GM20431 (cell line): Measurements from ENCODE around the gene CANX.
"Not testable (repeated sequence)": the region's sequence is repeated elsewhere in the genome, so short reads cannot be mapped to it uniquely, and the experiment has no call there.

ENCODE experiments used
- in situ Hi-C: fragments of 300-500 bp; cut with MseI, MboI; formaldehyde crosslinking; loops from one replicate; pipeline ENCODE4 v1.15.0; 2020; ENCODE audit warnings: low sequenced_read_pairs; ENCODE audit not compliant: unreplicated experiment

Gene CANX

GRCh38 chr5:179697993-179698934 is 503 bp upstream of the CANX start:
- in situ Hi-C loops = no loop called here

- in situ Hi-C loops = no loop called here
Observed at GRCh38 chr5:179699616-179700237, 960 bp downstream of the CANX start.

GRCh38 chr5:179700401-179700918 is 1.7 kb downstream of the CANX start:
- in situ Hi-C loops = no loop called here

- in situ Hi-C loops = no loop called here
Observed at GRCh38 chr5:179716286-179716685, 17.5 kb downstream of the CANX start.

DNA sequence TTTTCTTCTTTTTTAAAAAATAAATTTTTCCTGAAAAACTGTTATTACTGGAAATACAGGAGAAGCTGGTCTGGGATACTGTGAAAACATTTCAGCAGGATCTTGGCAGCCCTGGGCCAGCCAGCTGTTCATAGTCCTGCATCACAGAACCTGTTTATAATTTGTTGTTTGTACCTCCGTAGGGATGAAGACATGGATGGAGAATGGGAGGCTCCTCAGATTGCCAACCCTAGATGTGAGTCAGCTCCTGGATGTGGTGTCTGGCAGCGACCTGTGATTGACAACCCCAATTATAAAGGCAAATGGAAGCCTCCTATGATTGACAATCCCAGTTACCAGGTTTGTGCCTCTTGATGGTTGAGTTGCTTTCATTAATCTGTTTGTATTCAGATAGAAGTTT is 21.5 kb downstream of the CANX start:
- in situ Hi-C loops = no loop called here

DNA sequence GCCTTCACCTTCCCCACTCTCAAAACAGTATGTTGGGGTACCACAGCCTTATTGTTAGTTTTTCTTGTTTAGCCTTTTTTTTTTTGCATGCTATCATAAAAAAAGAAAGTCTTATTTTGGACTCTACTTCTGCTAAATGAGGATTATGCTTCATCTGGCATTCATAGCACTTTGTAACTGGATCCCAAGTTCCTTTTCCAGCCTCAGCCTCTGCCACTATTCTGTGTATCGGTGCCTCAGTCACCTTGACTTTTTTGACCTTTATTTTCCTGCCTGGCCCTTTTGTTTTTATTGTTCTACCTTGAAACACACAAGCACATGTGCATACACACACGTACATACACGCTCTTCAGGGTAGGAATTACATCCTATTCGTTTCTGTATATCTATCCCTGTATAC is 25.4 kb downstream of the CANX start:
- in situ Hi-C loops = no loop called here

DNA sequence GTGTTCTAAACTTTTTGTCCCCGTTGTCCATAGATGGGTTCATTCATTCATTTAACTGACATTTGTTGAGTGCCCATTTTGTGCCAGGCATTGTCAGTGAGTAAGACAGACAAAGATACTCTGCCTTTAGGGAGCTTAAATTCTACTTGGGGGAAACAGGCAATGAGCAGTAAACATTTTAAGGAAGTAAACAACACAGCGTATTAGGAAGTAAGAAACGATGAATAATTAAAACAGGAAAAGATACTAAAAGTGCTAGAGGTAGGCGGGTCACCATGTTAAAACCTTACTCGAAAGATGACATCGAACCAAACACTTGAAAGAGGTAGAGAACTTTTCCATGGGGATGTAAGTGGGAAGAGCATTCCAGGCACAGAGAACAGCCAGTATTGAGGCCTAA is 28.3 kb downstream of the CANX start:
- in situ Hi-C loops = no loop called here

DNA sequence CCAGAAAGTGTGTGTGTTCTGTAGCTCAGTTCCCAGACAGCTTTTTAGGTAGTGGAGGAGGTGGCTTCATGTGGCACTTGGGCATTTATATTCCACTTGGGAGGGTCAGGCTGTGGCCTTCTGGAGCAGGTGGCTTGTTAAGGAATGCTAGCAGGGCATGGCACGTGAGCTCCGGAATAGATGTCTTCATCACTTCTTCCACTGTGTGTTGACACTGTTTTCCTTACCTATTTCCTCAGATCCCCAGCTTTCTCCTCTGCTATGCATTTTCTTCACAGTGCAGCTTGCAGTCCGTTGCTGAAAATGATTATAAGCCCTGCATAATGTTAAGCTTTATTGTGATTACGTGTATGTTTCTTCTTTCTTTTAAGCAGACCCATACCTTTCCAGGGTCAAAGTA is 30.5 kb downstream of the CANX start:
- in situ Hi-C loops = no loop called here

DNA sequence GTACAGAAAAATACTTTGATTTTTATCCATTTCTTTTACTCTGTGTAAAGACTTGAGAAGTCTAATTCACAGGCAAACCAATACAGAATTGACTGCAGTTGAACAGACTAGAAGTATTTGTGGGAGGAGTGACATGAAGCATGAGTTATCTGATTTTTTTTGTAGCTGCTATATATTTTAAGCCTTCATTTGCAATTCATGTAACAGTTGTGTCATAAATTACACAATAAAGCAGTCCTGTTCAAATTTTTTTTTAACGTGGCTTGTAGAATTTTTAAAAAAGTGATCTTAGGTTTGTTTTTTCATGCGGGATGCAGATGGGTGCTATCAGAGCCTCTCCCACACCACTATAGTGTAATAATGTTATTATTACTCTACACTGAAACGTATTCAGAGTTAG is 31.0 kb downstream of the CANX start:
- in situ Hi-C loops = no loop called here

DNA sequence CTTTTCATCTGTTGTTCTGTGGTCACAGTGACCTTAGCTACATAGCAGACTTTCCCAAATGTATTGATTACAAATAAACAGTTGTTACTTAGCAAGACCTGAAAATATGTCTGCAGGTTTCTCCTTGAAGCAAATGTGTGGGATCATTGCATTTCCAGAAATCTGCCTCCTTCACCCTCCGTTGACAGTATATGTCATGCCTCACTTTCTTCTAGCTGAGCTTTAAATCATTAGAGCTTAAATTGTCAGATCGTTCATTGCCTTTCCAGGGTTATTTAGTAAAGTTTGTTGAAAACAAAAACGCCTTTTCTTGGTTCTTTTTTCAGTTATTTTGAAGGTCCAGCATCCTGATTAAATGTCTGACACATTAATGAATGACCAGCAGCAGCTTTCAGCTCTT is 31.6 kb downstream of the CANX start:
- in situ Hi-C loops = no loop called here

DNA sequence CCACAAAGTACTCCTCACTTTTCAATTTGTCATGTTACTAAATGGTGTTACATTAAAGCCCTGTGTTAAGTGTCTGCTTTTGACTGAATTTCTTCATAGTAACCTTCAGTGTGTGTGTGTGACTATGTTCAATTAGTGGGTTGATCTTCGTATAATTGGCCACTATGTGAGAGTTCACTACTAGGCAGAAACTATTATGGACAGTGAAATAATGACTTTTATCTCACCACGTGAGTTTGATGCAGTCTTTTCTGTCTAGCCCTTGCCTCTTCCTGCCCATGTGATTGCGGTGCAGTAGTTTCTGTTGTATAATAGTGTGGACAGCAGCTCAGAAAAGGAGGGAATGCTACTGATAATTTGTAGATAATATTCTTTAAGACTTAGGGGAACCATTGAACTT is 32.1 kb downstream of the CANX start:
- in situ Hi-C loops = no loop called here

DNA sequence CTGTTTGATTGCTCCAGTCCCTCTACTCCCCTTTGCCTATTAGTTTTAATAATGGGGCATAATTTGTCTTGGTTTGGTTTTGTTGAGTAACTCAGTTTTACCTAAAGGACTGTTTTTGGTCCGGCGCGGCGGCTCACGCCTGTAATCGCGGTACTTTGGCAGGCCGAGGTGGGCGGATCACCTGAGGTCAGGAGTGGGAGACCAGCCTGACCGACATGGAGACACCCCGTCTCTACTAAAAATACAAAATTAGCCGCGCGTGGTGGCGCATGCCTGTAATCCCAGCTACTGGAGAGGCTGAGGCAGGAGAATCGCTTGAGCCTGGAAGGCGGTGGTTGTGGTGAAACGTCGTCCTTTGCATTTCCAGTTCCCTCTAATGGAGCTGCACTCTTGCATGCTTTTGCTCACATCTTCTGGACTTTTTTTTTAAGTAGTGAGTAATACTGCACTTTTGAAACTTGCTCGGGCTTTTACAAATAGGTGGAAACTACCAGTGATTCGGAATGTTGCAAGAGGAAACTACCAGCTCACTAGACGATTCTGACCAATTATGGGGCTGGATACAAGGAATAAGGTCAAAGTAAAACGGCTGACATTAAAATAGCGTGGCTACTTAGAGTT is 33.1 kb downstream of the CANX start:
- in situ Hi-C loops = no loop called here

- in situ Hi-C loops = no loop called here
Observed at GRCh38 chr5:179732412-179732917, 33.7 kb downstream of the CANX start, which contains the start of gene MAML1. TSS of gene MAML1 (plus strand) at chr5:179732822. CDS start at chr5:179733113, 291 bp downstream.

GRCh38 chr5:179732918-179733771 is 34.4 kb downstream of the CANX start:
- in situ Hi-C loops = no loop called here

- in situ Hi-C loops = no loop called here
Observed at GRCh38 chr5:179733772-179734126, 35.0 kb downstream of the CANX start.

DNA sequence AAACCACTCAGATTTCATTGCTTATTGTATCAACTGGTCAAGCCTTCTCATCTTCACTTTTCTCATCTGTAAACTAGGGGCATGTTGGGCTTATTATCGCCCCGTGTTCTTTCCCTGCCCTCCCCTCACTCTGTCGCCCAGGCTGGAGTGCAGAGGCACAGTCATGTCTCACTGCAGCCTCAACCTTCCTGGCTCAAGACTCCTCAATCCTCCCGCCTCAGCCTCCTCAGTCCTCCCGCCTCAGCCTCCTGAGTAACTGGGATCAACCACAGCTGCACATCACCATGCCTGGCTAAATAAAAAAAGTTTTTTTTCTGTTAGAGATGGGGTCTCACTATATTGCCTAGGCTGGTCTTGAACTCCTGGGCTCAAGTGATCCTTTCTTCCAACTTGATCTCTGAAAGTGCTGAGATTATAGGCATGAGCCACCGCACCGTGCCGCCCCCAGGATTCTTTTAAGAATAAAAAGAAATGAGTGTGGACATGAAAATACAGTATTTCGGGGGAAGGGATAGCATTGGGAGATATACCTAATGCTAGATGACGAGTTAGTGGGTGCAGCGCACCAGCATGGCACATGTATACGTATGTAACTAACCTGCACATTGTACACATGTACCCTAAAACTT is 35.9 kb downstream of the CANX start:
- in situ Hi-C loops = no loop called here

GRCh38 chr5:179738742-179739141 is 40.0 kb downstream of the CANX start:
- in situ Hi-C loops = no loop called here

- in situ Hi-C loops = not testable (repeated sequence)
Observed at GRCh38 chr5:179744106-179744505, 45.3 kb downstream of the CANX start.

- in situ Hi-C loops = no loop called here
Observed at GRCh38 chr5:179746872-179747271, 48.1 kb downstream of the CANX start.
